ENCODE measurements around the gene ATP9A. TPM values are rescaled to one million over a fixed set of nuclear protein-coding genes. Genes with fewer than 3 reads are reported as not detected.

Gene ATP9A
- total RNA-seq, 1 experiment from 2014 or later: 16.8 TPM

- POLR2A ChIA-PET: no interaction called here
- H3K79me2 ChIP-seq (ENCODE audit: insufficient read depth, low read length): no peaks in the 10 kb centered on the region
- H3K9me2 ChIP-seq (ENCODE audit: insufficient read depth): no peaks in the 10 kb centered on the region
- TF ChIP-seq ELF1 (IDR thresholded peaks at IDR 0.05; ENCODE audit: borderline replicate concordance, low read depth) (no peak), POLR2AphosphoS5 (IDR thresholded peaks at IDR 0.05; ENCODE audit: low read depth, low read length) (no peak), ZNF274 (IDR thresholded peaks at IDR 0.05; ENCODE audit: low read depth, low read length) (no peak), CEBPB (IDR thresholded peaks at IDR 0.05; ENCODE audit: low read depth) (no peak), ZFX (IDR thresholded peaks at IDR 0.05) (no peak), ZBTB33 (IDR thresholded peaks at IDR 0.05; ENCODE audit: extremely low read depth, insufficient replicate concordance, low read length) (no peak), SIN3A (IDR thresholded peaks at IDR 0.05; ENCODE audit: low read depth) (no peak), RAD21 (IDR thresholded peaks at IDR 0.05; ENCODE audit: low read depth) (no peak), SRF (IDR thresholded peaks at IDR 0.05; ENCODE audit: low read depth) (no peak), REST (IDR thresholded peaks at IDR 0.05; ENCODE audit: low read depth) (no peak), JUND (IDR thresholded peaks at IDR 0.05) (no peak), EZH2phosphoT487 (IDR thresholded peaks at IDR 0.05; ENCODE audit: borderline replicate concordance) (no peak), YY1 (IDR thresholded peaks at IDR 0.05; ENCODE audit: extremely low read depth, insufficient replicate concordance, low read depth, low read length) (no peak), EZH2 (IDR thresholded peaks at IDR 0.05) (no peak), FOSL1 (IDR thresholded peaks at IDR 0.05; ENCODE audit: low read depth) (no peak), CTCF (IDR thresholded peaks at IDR 0.05 in 2 of 3, conservative IDR thresholded peaks at IDR 0.05 in 1 of 3; ENCODE audit: borderline replicate concordance in 1 of 3, insufficient read depth in 1 of 3, low read depth in 2 of 3, low read length in 2 of 3) (no peak), EGR1 (IDR thresholded peaks at IDR 0.05; ENCODE audit: low read depth) (no peak)
- no peak overlapping the region for H3K4me2 ChIP-seq (ENCODE audit: low read length)
- intact Hi-C loops (cut with micrococcal nuclease): no loop called here
- no peaks in the 10 kb centered on the region for H3K9me3 ChIP-seq (ENCODE audit: control insufficient read depth in 1 of 2, insufficient read depth in 1 of 2, low read depth in 1 of 2, low read length in 2 of 2)
- no peaks in the 10 kb centered on the region for H3K36me3 ChIP-seq (ENCODE audit: control insufficient read depth in 1 of 2, insufficient read depth in 2 of 2, low read length in 2 of 2)
- no peaks in the 10 kb centered on the region for H4K20me1 ChIP-seq (ENCODE audit: insufficient read depth)
- no peak overlapping the region for H3K27ac ChIP-seq (ENCODE audit: low read depth, low read length)
- no peak overlapping the region for H3K4me3 ChIP-seq (replicated peaks in 1 of 2; ENCODE audit: low read depth in 1 of 2, low read length in 2 of 2)
- CTCF ChIA-PET: no interaction called here
- ATAC-seq: no peak
- RAD21 ChIA-PET (ENCODE audit: low non-redundant PET in 1 of 2, low total read pairs in 2 of 2, uncharacterized antibody in 2 of 2, unreplicated experiment in 2 of 2): no interaction called here
- no peak overlapping the region for H3K9ac ChIP-seq (ENCODE audit: low read length)
- no peaks in the 10 kb centered on the region for H3K4me1 ChIP-seq (ENCODE audit: control insufficient read depth in 1 of 2, insufficient read depth in 2 of 2, low read length in 2 of 2)
- H2AFZ ChIP-seq (ENCODE audit: low read depth, low read length, poor library complexity, severe bottlenecking): no peak overlapping the region
- H3K27me3 ChIP-seq (ENCODE audit: insufficient read depth, low read length): no peaks in the 10 kb centered on the region
- no peak for DNase-seq (ENCODE audit: low read depth, low spot score)
- no TSS peak for BruUV-seq (replicated peaks)
These were observed 166.1 kb downstream of the ATP9A start for GRCh38 chr20:51602131-51602530.

All from HCT116 (cell line).